Panc1 (cell line): ENCODE data around the gene CYB5B. TPM values are rescaled to one million over a fixed set of nuclear protein-coding genes. Genes with fewer than 3 reads are reported as not detected.

Experiments
- ATAC-seq: fragments of 200-7000 bp; cut with Tn5 transposase; 2 replicates; pipeline ENCODE4 v1.9.1; 2020; ENCODE audit warnings: mild to moderate bottlenecking, moderate library complexity
- BruUV-seq: library from RNA; stranded (reverse); fragments of 400-500 nt; replicated peaks from 2 replicates; lab custom pipeline; 2021; lab: Mats Ljungman, UMichigan
- CTCF ChIA-PET: fragments of 300-600 bp; sonication (Branson Sonifier 250); formaldehyde crosslinking; loops from one replicate; lab custom pipeline; 2022; ENCODE audit warnings: antibody characterized with exemption; lab: Charles Lee
- POLR2A ChIA-PET: fragments of 300-600 bp; sonication (Branson Sonifier 250); formaldehyde crosslinking; loops from one replicate; lab custom pipeline; 2022; ENCODE audit warnings: antibody characterized with exemption; lab: Charles Lee
- DNase-seq: peaks from one replicate; pipeline ENCODE4 v3.0.0-alpha.2; 2010; ENCODE audit warnings: low read depth, low spot score
- H3K27ac ChIP-seq: 2 replicates; pipeline ENCODE4 v1.5.1; 2011; ENCODE audit warnings: mild to moderate bottlenecking, low read length, inconsistent platforms
- H3K27me3 ChIP-seq: fragments of 200-500 bp; sonication (Bioruptor generic); 2 replicates; pipeline ENCODE4 v1.6.0; 2014; ENCODE audit warnings: low read length, inconsistent platforms; ENCODE audit not compliant: control insufficient read depth, insufficient read depth
- H3K36me3 ChIP-seq: fragments of 200-500 bp; sonication (Bioruptor generic); 2 replicates; pipeline ENCODE4 v1.5.1; 2014; ENCODE audit warnings: inconsistent platforms, mild to moderate bottlenecking, low read length, moderate library complexity; ENCODE audit not compliant: control insufficient read depth, insufficient read depth
- H3K4me1 ChIP-seq: 2 replicates; pipeline ENCODE4 v1.5.1; 2011; ENCODE audit warnings: inconsistent platforms, mild to moderate bottlenecking, low read length, moderate library complexity; ENCODE audit not compliant: control insufficient read depth, insufficient read depth
- H3K4me3 ChIP-seq, 2 experiments: 2 replicates each; pipeline ENCODE4 v1.5.1; 2011 to 2012; ENCODE audit warnings: low read depth in 2 of 2, low read length in 2 of 2, mild to moderate bottlenecking in 2 of 2, inconsistent platforms in 1 of 2, moderate library complexity in 1 of 2
- H3K9me3 ChIP-seq: fragments of 200-500 bp; sonication (Bioruptor generic); 2 replicates; pipeline ENCODE4 v1.5.1; 2014; ENCODE audit warnings: low read depth, mild to moderate bottlenecking, inconsistent platforms, low read length, moderate library complexity; ENCODE audit not compliant: control insufficient read depth, insufficient read depth
- POLR2AphosphoS5 ChIP-seq: IDR thresholded peaks from 2 replicates; pipeline ENCODE4 v1.6.1; 2012; ENCODE audit warnings: mild to moderate bottlenecking, low read depth, low read length, moderate library complexity
- SIN3A ChIP-seq: IDR thresholded peaks from 2 replicates; pipeline ENCODE4 v1.6.1; 2012; ENCODE audit warnings: low read depth, mild to moderate bottlenecking, low read length, moderate library complexity, borderline replicate concordance; ENCODE audit not compliant: insufficient read depth
- TCF7L2 ChIP-seq: IDR thresholded peaks from 2 replicates; pipeline ENCODE4 v1.6.1; 2011; ENCODE audit warnings: mild to moderate bottlenecking, low read depth, low read length, inconsistent platforms
- in situ Hi-C: cut with HindIII; loops from 2 replicates; pipeline ENCODE4 v1.10.0; 2016; ENCODE audit warnings: low sequenced_read_pairs, low pct_unique_long_range_greater_than_20kb
- intact Hi-C: fragments of 100-400 bp; cut with micrococcal nuclease; formaldehyde crosslinking; loops from one replicate; pipeline ENCODE4 v1.10.0; 2022; ENCODE audit not compliant: unreplicated experiment
- total RNA-seq: library from RNA; stranded (reverse); gene quantifications from one replicate; pipeline ENCODE4 v1.2.1, GENCODE V29; 2021; ENCODE audit not compliant: unreplicated experiment
- TF ChIP-seq, protein P1 (sequence below), 2 experiments: IDR thresholded peaks; 2 replicates each; pipeline ENCODE4 v1.6.1; 2011 to 2012; ENCODE audit warnings: low read depth in 2 of 2, control low read depth in 1 of 2, low read length in 1 of 2, mild to moderate bottlenecking in 1 of 2, moderate library complexity in 1 of 2; ENCODE audit not compliant: insufficient read depth in 1 of 2
- TF ChIP-seq, protein P2 (sequence below): fragments of 450-650 bp; IDR thresholded peaks from 2 replicates; pipeline ENCODE4 v1.5.1; 2017; ENCODE audit warnings: mild to moderate bottlenecking

Gene CYB5B
- total RNA-seq, 1 experiment from 2014 or later, result 326 TPM

DNA sequence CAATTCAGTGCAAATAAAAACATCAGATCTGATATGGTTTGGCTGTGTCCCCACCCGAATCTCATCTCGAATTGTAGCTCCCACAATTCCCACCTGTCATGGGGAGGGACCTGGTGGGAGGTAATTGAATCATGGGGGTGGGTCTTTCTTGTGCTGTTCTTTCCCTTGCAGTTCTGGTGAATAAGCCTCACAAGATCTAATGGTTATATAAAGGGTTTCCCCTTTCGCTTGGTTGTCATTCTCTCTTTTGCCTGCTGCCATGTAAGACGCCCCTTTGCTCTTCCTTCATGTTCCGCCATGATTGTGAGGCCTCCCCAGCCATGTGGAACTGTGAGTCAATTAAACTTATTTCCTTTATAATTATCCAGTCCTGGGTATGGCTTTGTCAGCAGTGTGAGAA lies 72.5 kb downstream of the CYB5B start:
- H3K36me3 ChIP-seq, result no peaks in the 10 kb centered on the region
- ATAC-seq (no peak), DNase-seq (no peak)
- in situ Hi-C loops, result no loop called here
- no peak overlapping the region for H3K4me3 ChIP-seq
- CTCF ChIA-PET, result no interaction called here
- no peak overlapping the region for H3K27ac ChIP-seq
- no peaks in the 10 kb centered on the region for H3K27me3 ChIP-seq
- H3K4me1 ChIP-seq, result peaks cover 4% of the 10 kb centered on the region; the same call in 1 of the 2 replicates
- POLR2A ChIA-PET, result interaction anchor here (0.6 kb wide), 1 partner anchor 70 kb away, joined by 4 read pairs; no protein-coding TSS in a partner anchor
- TF ChIP-seq, protein P1, sequence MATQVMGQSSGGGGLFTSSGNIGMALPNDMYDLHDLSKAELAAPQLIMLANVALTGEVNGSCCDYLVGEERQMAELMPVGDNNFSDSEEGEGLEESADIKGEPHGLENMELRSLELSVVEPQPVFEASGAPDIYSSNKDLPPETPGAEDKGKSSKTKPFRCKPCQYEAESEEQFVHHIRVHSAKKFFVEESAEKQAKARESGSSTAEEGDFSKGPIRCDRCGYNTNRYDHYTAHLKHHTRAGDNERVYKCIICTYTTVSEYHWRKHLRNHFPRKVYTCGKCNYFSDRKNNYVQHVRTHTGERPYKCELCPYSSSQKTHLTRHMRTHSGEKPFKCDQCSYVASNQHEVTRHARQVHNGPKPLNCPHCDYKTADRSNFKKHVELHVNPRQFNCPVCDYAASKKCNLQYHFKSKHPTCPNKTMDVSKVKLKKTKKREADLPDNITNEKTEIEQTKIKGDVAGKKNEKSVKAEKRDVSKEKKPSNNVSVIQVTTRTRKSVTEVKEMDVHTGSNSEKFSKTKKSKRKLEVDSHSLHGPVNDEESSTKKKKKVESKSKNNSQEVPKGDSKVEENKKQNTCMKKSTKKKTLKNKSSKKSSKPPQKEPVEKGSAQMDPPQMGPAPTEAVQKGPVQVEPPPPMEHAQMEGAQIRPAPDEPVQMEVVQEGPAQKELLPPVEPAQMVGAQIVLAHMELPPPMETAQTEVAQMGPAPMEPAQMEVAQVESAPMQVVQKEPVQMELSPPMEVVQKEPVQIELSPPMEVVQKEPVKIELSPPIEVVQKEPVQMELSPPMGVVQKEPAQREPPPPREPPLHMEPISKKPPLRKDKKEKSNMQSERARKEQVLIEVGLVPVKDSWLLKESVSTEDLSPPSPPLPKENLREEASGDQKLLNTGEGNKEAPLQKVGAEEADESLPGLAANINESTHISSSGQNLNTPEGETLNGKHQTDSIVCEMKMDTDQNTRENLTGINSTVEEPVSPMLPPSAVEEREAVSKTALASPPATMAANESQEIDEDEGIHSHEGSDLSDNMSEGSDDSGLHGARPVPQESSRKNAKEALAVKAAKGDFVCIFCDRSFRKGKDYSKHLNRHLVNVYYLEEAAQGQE (IDR thresholded peaks at IDR 0.05; ENCODE audit: insufficient read depth in 1 of 2, low read depth in 2 of 2, low read length in 1 of 2), result no peak
- TF ChIP-seq, protein P2, sequence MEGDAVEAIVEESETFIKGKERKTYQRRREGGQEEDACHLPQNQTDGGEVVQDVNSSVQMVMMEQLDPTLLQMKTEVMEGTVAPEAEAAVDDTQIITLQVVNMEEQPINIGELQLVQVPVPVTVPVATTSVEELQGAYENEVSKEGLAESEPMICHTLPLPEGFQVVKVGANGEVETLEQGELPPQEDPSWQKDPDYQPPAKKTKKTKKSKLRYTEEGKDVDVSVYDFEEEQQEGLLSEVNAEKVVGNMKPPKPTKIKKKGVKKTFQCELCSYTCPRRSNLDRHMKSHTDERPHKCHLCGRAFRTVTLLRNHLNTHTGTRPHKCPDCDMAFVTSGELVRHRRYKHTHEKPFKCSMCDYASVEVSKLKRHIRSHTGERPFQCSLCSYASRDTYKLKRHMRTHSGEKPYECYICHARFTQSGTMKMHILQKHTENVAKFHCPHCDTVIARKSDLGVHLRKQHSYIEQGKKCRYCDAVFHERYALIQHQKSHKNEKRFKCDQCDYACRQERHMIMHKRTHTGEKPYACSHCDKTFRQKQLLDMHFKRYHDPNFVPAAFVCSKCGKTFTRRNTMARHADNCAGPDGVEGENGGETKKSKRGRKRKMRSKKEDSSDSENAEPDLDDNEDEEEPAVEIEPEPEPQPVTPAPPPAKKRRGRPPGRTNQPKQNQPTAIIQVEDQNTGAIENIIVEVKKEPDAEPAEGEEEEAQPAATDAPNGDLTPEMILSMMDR, result no peak
- no peak for TF ChIP-seq TCF7L2
- TF ChIP-seq SIN3A, result no peak
- TF ChIP-seq POLR2AphosphoS5, result no peak
- no peaks in the 10 kb centered on the region for H3K9me3 ChIP-seq
- no TSS peak for BruUV-seq
- intact Hi-C loops, result no loop called here

DNA sequence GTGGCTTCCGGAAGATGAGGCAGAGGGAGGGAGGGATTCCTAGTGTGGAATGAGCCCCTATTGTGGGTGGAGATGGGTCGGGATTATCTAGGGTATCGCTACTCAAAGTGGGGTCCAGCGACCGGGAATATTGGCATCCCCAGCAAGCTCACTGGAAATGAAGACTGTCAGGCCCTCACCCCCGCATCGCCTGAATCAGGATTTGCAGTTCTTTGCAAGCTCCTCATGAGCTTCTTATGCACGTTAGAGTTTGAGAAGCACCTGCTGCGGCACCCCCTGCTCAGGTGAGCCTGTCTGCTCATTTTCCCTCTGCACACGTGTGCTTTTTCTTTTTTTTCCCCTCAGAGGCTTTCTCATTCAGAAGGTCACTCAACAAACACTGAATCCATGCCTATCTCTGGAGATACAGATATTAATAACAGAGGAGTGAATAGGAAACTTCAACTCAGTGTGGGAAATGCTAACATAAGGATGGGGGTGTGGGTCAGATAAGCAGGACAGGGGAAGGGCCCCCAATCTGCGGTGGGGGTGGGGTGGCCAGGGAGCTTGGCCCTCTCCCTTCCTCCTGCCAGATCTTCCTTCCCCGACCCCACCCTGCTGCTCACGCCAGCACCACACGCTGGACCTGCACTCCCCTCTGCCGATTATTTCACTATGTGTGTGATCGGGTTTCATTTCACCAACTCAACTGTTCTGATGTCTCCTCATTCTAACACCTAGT lies 73.6 kb downstream of the CYB5B start:
- no peaks in the 10 kb centered on the region for H3K36me3 ChIP-seq
- intact Hi-C loops, result no loop called here
- no peak for ATAC-seq
- 0 out of 2 replicates have a peak overlapping the region, but pooled peaks have one; percentile 34 for H3K27ac ChIP-seq
- H3K4me3 ChIP-seq, result no peak overlapping the region
- ChIA-PET CTCF (interaction anchor here (0.6 kb wide), 1 partner anchor 136 kb away, joined by 7 read pairs; no protein-coding TSS in a partner anchor), POLR2A (no interaction called here)
- no peak for DNase-seq
- no peaks in the 10 kb centered on the region for H3K9me3 ChIP-seq
- H3K4me1 ChIP-seq, result peaks cover 4% of the 10 kb centered on the region; the same call in 1 of the 2 replicates
- BruUV-seq, result no TSS peak
- TF ChIP-seq TCF7L2, result no peak
- no peak for TF ChIP-seq POLR2AphosphoS5
- TF ChIP-seq, protein P1 (IDR thresholded peaks at IDR 0.05; ENCODE audit: insufficient read depth in 1 of 2, low read depth in 2 of 2, low read length in 1 of 2), result no peak
- no peak for TF ChIP-seq SIN3A
- TF ChIP-seq, protein P2, result no peak
- in situ Hi-C loops, result no loop called here
- no peaks in the 10 kb centered on the region for H3K27me3 ChIP-seq
